CD4-positive, alpha-beta T cell treated with Interleukin-12 subunit alpha and Interleukin-12 subunit beta, for 1 hour (primary cell): Measurements from ENCODE around the gene NSL1.
"Not testable (repeated sequence)": the region's sequence is repeated elsewhere in the genome, so short reads cannot be mapped to it uniquely, and the experiment has no call there.

Source experiments
- DNase-seq: peaks from one replicate; pipeline ENCODE4 v3.0.0-alpha.2; 2020

The NSL1 gene

DNA sequence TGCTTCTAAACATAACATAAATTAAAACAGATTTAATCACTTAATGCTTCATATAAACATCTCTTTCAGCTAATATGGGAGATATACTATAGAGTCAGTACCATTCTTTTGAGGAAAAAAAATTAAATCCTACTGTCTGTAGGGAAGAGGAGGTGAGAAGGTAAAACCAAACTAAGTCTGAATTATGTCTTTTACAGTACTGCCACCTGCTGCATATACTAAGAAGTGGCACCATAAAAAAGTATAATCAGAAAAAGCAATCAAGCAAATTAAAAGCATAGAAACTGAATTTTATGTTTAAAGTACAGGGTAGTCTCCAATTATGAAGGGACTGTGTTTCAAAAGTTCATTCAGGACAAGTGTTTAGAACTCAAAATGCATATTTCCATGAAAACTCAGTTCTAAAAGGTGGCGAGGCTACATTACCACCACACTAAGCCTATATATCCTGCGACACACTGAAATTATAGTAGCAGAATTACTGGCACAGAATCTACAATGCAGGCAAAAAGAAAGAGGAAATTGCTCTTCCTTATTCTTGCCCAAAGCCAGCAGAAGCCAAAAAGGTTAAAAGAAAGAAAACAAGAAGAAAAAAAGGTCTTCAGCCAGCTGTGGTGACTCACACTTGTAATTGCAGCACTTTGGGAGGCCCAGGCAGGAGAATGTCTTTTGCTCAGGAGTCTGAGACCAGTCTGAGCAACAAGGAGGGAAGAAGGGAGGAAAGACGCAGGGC, 9.0 kb downstream of the NSL1 start:
- DNase-seq, result peak; percentile 39

DNA sequence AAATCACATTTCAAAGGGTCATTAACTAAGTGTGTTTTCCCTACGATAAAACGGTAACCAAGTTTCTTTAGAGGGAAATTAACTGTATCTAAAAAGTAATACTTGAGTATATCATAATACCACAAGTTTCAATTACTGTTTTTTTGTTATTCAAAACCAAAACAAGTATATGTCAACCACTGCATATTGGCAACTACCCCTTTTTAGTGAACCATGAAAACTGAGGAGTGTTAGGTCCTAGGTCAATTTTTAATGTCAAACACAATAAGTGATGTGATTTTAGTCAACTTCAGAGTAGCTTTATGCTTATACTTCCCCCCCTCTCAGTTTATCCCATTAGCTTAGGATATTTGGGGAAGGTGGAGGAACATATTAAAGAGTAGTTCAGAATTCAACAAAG, 10.4 kb downstream of the NSL1 start:
- no peak for DNase-seq

DNA sequence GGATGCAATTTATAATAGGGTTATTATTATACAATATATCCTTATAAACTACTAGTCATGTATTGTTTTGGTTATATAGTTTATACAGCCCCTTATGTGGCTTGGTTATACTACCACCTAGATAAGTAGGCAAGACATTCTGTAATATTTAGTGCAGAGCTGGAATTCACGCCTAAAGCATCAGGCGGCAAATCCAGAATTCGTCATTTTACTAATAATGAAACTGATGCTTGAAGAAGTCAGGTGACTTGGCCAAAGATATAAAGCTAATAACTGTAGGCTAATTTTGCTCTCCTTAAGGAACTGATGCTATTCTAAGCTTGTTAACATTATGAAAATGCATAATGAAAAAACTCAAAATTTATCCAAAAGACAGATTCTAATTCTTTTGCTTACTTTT, 10.8 kb downstream of the NSL1 start:
- DNase-seq, result no peak

- not testable (repeated sequence) for DNase-seq
Observed at GRCh38 chr1:212779086-212779485, 12.5 kb downstream of the NSL1 start.

DNA sequence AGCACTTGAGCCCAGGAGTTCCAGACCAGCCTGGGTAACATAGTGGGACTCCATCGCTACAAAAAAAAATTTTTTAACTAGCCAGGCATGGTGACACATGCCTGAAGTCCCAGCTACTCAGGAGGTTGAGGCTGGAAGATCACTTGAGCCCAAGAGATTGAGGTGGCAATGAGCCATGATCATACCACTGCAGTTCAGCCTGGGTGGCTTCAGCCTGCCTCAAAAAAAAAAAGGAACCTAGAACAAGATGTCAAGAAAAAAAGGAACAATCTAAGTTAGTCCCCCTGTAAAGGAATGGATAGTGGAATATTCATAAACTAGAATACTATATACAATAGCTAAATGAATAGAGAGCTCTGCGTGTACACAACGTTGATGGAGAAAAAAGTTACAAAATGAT, 14.4 kb downstream of the NSL1 start:
- DNase-seq, result no peak

- no peak for DNase-seq
Observed at GRCh38 chr1:212775241-212775640, 16.3 kb downstream of the NSL1 start.

GRCh38 chr1:212774584-212774983, 17.0 kb downstream of the NSL1 start:
- DNase-seq, result no peak

DNA sequence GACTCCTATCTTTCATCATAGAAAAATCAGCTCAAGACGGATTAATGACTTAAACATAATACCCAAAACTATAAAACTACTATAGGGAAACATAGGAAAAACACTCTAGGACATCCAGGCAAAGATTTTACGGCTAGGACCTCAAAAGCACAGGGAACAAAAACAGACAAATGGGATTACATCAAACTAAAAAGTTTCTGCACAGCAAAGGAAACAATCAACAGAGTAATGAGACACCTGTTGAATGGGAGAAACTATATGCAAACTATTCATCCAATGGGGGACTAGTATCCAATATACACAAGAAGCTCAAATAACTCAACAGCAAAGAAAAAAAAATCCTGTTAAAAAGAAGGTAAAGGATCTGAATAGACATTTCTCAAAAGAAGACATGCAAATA, 18.6 kb downstream of the NSL1 start:
- DNase-seq, result no peak

- no peak for DNase-seq
Observed at GRCh38 chr1:212771341-212771740, 20.2 kb downstream of the NSL1 start.

- no peak for DNase-seq
Observed at GRCh38 chr1:212769459-212770167, 22.0 kb downstream of the NSL1 start.

- not testable (repeated sequence) for DNase-seq
Observed at GRCh38 chr1:212766825-212767224, 24.8 kb downstream of the NSL1 start.

- DNase-seq, result not testable (repeated sequence)
Observed at GRCh38 chr1:212764718-212765281, 26.8 kb downstream of the NSL1 start.

DNA sequence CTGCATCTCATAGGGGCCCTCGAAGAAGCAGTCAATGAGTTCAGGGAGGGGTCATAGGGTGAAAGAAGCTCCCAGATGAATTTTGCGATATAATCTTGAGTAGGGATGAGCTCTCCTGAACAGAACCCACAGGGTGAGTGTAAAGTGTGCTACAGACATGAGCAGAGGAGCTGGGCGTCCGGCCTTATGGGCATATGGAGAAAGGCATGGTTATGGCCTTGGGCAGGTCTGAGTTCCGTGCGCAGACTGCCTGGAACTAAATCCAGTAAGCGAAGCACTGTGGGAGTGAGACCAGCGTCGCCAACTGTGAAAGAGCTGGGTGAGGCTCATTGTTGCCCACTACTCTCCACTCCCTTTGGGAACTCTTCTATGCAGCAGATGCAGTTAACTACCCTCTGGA, 28.7 kb downstream of the NSL1 start:
- no peak for DNase-seq

- no peak for DNase-seq
Observed at GRCh38 chr1:212762234-212762633, 29.3 kb downstream of the NSL1 start.

DNA sequence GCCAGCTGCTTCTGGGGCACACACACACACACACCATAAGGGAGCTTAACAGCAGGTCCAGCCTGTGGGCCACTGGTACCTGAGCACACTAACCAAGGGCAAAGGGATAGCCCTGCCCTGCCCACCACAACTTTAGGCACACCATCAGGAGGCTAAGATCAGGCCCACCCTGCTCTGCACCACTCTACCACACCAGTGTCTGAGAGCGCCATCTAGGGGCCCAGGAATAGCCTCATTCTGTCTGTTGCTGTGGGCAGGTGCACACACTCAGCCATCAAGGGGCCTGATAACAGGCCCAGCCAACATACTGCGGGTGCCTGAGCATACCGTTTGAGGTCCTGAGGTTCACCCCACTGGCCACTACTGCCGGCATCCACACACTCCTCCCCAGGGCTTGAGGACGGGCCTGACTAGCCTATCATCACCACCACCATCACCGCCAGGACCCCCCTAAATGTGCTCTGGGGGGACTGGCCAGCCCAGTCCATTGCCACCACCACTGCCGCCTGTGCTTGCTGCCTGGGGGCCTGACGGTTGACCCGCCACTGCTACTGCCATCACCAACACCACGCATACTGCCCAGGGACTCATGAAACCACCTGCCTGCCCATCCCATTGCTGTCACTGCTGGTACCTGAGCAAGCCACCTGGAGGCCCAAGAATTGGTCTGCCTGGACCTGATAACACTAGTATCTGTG, 31.3 kb downstream of the NSL1 start:
- peak; percentile 46 for DNase-seq

DNA sequence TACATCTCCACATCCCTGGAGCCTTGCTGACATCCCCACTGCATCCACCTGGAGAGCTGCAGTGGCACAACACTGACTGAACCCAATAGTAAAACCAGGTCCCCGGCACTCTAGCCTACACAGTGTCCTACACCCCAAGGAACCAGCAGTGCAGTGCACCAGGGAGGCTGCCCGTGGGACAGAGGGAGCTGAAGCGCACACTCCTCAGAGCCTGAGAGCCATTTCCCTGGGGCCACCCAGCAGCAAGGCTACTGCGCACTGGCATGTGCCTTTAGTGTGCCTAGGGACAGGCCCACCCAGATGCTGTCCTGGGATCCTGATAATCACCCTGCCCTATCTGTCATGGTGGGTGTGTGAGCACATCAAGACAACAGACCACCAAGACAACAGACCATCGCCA, 31.9 kb downstream of the NSL1 start:
- no peak for DNase-seq

DNA sequence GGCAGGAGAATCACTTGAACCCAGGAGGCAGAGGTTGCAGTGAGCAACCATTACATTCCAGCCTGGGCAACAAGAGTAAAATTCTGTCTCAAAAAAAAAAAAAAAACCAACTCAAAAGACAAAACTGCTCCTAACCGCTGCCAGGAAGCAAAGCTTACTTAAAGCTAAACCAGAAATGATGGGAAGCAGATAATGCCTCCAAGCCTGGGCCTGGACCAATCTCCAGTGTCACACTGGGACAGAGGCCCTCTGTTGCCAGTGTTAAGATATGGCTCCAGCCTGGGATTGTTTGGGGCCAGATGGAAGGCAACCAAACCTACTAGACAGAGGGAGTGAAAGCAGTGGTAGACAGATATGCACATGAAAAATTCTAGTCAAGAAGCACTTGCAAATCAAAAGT, 36.9 kb downstream of the NSL1 start:
- DNase-seq, result no peak

GRCh38 chr1:212754193-212754592, 37.4 kb downstream of the NSL1 start:
- peak; percentile 16 for DNase-seq

DNA sequence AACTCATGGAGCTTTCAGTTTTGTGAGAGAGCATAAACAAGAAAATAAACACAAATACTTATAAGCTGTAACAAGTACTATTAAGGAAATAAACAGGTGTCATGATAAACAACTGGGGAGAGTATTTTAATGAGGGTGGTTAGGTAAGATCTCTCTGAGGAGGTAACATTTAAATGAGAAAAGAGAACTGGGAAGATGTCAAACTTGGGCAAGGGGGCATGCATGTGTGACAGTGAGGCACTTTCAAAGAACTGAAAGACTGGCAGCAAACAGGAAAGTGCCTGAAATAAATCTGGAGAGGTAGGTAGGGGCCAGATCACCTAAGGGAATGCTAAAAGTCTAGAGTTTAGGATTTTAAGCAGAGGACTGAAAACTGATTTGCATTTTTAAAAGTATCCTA, 37.8 kb downstream of the NSL1 start:
- DNase-seq, result no peak

DNA sequence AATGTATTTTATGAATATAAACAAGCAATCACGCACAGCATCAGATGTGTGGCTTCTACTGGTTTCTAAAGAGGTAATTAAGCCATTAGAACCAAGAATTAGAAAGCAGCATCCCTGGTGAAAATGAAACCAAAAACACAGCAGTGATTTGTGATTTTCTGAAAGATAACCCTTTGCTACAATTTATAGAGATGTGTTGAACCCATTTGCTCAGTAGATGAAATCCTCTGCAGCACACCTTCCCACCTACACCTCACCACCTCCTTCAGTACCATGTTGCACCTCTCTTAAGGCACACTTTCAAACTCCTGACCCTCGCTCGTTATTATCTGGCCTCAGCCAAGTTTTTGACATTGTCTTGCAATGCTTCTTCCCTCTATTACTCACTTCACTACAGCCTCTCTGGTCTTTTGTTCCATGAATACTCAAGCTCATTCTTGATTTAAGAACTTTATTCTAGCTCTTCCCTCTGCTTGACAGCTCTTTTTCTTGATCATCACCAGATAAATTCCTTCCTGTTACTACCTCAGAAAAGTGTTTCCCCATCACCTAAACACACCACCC, 38.6 kb downstream of the NSL1 start:
- DNase-seq, result peak; percentile 14

- no peak for DNase-seq
Observed at GRCh38 chr1:212752252-212752933, 39.2 kb downstream of the NSL1 start.

- peak; percentile 34 for DNase-seq
Observed at GRCh38 chr1:212749821-212750535, 41.6 kb downstream of the NSL1 start.
